HG02623 (cell line): Measurements from ENCODE around the gene ZMAT3.
"Not testable (repeated sequence)": the region's sequence is repeated elsewhere in the genome, so short reads cannot be mapped to it uniquely, and the experiment has no call there.

Source experiments
- ATAC-seq: cut with Tn5 transposase; IDR thresholded peaks from one replicate; pipeline ENCODE4 v1.9.1; 2021; ENCODE audit warnings: moderate library complexity; ENCODE audit not compliant: unreplicated experiment

The ZMAT3 gene

DNA sequence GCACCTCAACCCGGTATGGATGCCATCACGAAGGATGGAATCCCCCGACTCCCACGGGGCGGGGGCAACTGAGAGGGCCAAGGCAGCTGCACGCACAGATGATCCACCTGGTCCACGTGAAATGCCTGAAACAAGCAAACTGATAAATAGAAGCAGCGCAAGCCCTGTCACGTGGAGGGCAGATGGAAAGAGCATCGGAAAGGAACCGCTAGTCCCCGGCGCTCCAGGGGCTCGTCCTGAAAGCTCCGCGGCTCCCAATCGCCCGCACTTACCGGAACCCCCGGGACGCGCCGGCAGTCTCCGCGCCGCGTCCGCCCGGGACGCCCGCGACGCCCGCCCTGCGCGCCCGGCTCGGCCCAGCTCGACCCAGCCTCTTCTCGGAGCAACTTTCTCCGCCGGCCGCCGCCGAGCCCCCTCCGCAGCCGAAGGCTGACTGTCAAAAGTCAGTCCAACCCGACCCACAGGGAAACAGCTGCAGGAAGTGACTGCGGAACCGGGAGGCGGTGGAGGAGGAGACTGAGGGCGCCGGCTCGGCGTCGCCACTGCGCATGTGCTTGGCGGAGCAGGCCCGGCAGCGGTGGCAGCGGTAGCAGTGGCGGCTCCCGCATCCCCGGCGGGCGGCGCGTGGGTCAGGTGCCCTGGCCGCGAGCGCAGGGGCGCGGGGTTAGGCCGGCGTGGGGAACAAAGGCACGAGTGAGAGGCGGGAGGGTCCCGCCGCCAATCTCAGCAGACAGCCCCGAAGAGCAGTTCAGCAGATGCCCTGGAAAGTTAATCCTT, at the start of gene ZMAT3:
ZMAT3 (minus strand) TSS at position 487 of the 777 bp plus-strand sequence. CDS start 4,057 bp downstream, outside the sequence.
- peak; percentile 62 for ATAC-seq

DNA sequence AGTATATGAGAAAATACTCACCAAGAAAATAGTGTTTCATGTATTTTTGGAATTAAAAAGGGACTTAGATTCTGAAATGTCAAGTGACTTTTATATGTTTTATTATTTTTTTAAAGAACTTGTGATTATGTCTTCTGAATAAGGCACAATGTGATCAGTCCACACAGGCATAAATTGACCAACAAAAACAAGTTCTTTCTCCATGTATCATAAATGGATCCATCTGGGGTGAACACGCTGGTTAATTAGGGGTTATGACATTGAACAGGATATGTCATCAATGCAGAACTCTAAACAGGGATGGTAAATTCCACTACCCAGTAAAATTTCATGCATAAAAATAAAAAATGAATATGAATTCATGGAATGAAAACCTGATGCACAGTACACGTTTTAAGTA, 45.2 kb upstream of the ZMAT3 start:
- no peak for ATAC-seq

GRCh38 chr3:179115444-179115843, 43.8 kb upstream of the ZMAT3 start:
- not testable (repeated sequence) for ATAC-seq

- ATAC-seq: no peak
Observed at GRCh38 chr3:179113903-179114302, 42.3 kb upstream of the ZMAT3 start.

DNA sequence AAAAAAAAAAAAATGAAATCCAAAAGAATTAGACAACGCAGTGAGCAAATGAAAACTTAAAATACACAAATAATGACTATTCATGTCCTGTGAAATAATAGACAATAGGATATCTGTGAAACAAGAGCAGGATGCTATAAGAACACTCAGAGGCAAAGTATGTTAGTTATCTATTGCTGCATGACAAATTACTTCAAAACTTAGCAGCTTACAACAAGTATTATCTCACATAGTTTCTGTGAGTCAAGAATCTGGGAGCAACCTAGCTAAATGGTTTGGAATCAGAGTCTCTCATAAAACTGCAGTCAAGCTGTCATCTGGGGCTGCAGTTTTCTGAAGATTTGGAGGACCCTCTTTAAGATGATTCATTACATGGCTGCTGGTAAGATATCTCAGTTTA, 36.5 kb upstream of the ZMAT3 start:
- no peak for ATAC-seq

DNA sequence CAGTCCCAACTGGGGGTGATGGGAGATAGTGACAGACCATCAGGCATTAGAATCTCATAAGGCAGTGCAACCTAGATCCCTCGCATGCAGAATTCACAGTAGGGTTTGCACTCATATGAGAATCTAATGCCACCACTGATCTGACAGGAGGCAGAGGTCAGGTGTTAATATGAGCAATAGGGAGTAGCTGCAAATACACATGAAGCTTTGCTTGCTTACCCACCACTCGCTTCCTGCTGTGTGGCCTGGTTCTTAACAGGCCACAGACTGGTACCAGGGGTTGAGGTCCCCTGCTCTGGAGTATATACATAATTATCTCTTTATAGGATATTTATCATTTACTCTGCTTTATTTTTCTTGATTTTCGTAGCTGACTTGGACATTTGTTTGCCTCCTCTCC, 36.0 kb upstream of the ZMAT3 start:
- ATAC-seq: no peak

- no peak for ATAC-seq
Observed at GRCh38 chr3:179105881-179106280, 34.3 kb upstream of the ZMAT3 start.

- no peak for ATAC-seq
Observed at GRCh38 chr3:179100652-179101051, 29.0 kb upstream of the ZMAT3 start.

DNA sequence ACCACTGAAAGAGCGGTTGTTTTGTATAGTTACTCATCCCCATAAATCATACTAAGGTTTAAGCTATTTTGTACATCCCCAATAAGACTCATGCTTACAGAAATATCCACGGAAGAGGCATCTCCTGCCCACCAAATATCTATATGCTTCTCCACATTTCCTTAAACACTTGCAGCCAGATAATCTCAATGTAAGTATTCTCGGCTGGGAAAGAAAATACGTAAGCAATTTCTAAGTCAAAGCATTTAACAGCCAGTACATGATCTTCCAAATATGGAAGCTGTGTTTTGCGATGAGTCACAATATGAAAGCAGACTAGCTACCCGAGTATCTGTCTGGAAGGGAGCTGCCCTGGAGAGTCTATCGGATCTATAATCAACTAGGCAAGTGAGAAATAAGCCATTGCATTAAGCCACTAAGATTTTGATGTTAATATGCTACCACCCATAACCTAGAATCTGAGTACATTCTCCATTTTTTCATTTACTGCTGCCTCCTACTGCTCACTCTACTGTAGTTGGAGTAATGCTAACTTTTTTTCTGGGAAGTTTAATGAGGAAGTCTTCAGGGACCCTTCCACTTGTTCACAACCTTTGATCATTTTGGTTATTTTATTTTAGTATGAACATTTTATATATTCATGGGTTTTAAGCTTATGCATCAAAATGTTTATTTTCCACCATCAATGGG, 26.9 kb upstream of the ZMAT3 start:
- ATAC-seq: no peak

DNA sequence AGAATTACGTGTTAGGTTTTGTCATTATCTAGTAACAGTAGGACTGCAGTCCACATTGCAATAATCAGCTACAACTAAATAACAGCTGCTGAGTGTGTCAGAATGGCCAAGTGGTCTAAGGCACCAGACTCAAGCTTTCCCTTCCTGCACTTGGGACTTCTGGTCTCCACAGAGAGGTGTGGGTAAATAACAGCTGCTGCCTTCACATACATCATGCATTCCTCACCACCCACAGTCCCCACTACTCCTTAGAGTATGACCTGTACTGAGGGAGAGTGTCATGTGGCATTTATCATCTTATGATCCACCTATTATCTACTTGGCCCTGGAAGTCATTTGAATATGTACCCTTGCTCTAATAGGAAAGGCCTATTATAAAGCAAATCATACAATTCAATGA, 22.2 kb upstream of the ZMAT3 start:
- no peak for ATAC-seq

GRCh38 chr3:179091113-179091512, 19.5 kb upstream of the ZMAT3 start:
- no peak for ATAC-seq

DNA sequence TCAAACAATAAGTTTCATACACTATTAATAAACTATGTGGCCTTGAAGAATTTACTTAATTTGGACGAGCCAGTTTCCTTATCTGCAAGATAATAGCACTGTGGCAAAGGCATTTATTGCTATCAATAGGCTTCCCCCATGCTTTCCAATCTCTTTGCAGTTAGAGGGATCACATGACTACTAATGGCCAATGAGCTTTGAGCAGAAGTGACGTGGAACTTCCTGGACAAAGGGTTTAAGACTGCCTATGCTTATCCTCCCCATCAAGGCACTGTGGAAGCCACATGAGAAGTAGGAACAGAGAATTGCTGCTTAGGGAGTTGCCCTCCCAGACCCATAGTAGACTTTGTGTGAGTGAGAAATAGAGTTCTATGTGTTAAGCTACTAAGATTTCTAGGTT, 16.7 kb upstream of the ZMAT3 start:
- ATAC-seq: no peak

GRCh38 chr3:179083977-179084376, 12.4 kb upstream of the ZMAT3 start:
- ATAC-seq: peak; percentile 76

GRCh38 chr3:179082416-179082815, 10.8 kb upstream of the ZMAT3 start:
- ATAC-seq: no peak

DNA sequence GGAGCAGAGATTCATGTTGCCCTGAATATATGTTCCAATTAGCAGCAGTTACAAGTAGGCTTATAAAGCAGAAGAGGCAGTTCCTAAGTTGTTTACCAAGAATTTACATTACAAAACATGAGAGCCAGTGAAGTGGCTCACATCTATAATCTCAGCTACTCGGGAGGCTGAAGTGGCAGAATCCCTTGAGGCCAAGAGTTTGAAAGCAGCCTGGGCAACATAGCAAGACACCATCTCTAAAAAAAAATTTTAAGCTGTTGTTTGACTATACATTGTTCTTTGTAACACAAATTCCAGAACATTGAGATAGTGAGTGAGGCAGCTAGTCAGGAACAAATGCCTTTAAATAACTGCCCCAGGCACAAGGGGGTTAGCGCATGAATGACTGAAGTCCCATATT, 10.3 kb upstream of the ZMAT3 start:
- ATAC-seq: no peak

DNA sequence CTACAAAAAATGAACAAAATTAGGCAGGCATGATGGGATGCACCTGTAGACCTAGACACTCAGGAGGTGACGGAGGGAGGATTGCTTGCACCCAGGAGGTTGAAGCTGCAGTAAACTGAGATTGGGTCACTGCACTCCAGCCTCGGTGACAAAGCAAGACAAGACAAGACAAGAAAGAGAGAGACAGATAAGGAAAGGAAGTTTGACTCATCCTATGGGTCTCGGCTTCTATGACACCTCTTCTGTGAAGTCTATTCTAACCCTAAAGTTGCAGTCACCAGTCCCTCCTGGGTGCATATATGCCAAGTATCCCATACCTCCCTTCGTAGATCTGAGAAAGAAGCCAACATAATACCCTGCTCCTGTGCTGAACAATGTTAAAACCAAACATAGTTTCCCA, 7.9 kb upstream of the ZMAT3 start:
- no peak for ATAC-seq

GRCh38 chr3:179076243-179077027, 4.8 kb upstream of the ZMAT3 start:
- no peak for ATAC-seq

GRCh38 chr3:179074656-179075055, 3.0 kb upstream of the ZMAT3 start:
- ATAC-seq: peak; percentile 22

DNA sequence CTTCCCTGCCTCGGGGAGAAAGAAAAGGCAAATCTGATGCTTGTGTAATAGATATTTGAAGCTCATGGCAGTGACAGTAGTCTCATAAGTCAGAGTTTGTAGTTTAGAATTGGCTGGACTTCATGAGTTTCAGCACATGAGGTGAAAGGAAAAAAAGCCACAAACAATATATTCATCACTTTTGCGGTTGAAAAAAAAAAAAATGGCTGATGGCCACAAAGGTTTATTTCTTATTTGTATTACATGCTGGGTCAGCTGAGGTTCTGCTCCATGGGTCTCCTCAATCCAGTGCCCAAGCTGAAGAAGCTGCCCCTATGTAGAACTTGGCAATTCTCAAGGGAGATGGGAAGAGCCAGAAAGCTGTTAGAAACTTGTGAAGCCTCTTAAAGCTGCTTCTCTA, 2.2 kb upstream of the ZMAT3 start:
- ATAC-seq: no peak

DNA sequence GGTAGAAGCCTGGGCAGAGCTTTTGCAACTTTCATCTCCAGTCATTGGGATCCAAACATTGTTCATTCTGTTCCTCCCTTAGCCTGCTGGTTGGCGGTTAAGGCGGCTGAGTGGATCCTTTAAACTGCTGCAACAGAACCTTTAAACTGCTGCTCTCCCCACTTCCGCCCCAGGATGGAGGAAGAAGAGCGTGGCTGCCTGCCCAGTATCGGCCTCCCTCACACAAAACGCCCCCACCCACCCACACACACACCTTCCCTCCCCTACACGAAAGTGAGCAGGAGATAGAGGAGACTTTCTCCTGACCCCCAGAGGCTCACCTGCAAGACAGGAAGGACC, 460 bp upstream of the ZMAT3 start:
- peak; percentile 17 for ATAC-seq

DNA sequence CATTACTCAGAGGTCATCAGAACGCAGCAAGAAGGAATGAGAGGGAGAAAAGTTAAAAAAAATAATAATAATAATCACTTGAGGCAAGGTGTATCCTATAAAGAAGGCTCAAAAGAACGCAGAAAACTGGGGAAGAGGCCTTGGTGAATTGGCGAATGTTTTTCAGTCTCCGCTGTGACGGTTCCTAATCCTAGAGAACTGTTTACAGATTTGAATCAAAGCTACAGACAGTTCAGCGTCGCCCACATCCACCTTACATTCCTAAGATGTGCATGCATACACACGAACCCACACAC, 634 bp downstream of the ZMAT3 start:
- no peak for ATAC-seq

DNA sequence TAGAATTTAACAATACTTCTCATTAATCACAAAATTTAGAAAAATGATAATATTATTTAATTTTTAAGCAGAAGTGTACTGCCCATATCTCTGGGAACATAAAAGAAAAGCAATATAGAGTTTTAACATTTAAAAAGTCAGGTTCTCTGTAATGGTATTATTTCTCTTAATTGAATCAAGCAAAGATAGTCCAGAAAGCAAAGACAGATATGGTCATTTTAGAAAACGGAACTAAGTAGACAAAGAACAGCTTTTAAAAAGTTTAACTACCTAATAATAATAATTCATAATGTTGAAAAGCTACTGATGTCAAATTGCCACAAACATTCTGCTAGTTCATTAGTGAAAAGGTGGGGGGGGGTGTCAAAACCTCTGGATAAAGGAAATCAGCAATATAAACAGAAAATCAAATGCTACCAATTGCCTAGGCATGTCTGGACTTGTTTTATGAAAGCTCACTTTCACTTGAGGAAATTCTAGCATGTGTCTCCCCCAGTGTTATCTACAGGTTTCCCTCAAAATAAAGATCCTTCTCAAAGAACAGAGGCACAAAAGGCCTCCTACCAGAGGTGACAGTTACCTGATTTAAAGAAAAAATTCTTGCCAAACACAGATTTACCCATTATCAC, 1.7 kb downstream of the ZMAT3 start:
- no peak for ATAC-seq
